ENCODE data around the gene AXIN1. TPM values are rescaled to one million over a fixed set of nuclear protein-coding genes. Genes with fewer than 3 reads are reported as not detected.

AXIN1 gene
- total RNA-seq, 1 experiment from 2014 or later = 50.3 TPM

DNA sequence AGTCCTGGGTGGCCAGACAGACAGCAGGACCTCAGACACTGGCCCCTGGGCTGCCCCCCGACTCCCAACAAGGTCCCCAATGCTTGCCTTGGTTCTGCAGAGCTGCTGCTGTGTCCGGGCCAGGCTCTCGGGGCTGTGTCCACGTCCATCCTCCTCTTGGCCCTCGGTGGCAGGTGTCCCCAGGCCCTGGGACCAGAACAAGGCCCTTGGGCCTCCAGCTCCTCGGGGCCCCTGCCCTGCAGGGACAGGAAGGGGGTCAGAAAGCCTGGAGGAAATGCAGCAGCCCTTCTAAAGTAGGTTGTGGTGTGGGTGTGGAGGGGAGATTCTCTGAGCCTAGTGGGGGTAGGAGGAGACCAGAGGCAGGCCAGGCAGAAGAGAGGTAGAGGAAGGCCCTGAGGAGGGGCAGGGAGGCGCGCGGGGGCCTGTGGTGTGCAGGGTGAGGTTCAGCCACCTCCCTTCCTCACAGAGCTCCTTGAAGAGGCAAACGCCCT is 2.5 kb upstream of the AXIN1 start:
- Mint-ChIP-seq H3K36me3 (peaks cover 6% of the 10 kb centered on the region; the same call in 1 of the 2 replicates), H3K27me3 (ENCODE audit: low read depth) (no peaks in the 10 kb centered on the region; the same call in 1 of the 2 replicates), H3K27ac (no peak overlapping the region), H3K4me3 (no peak overlapping the region), H3K4me1 (peaks cover 6% of the 10 kb centered on the region), H3K9me3 (no peaks in the 10 kb centered on the region)
- no peak for ATAC-seq
- POLR2A ChIA-PET = no interaction called here
- CTCF ChIA-PET = interaction anchor here (0.6 to 1.2 kb wide), 3 partner anchors 228 to 359 kb away, joined by 3 to 4 read pairs (median 3); no protein-coding TSS in a partner anchor
- TF ChIP-seq NFATC4 (CRISPR knock-in tag; IDR thresholded peaks at IDR 0.05) (no peak), ZNF121 (CRISPR knock-in tag; IDR thresholded peaks at IDR 0.05) (no peak), PREB (CRISPR knock-in tag; IDR thresholded peaks at IDR 0.05; ENCODE audit: borderline replicate concordance) (no peak), IRF2 (CRISPR knock-in tag; IDR thresholded peaks at IDR 0.05; ENCODE audit: borderline replicate concordance, low read depth) (no peak), RORB (CRISPR knock-in tag; IDR thresholded peaks at IDR 0.05) (no peak), TCF7 (CRISPR knock-in tag; IDR thresholded peaks at IDR 0.05; ENCODE audit: low read depth) (no peak)
- DNase-seq (ENCODE audit: low spot score) = no peak

GRCh38 chr16:354291-354881 is 1.9 kb upstream of the AXIN1 start:
- H3K36me3 Mint-ChIP-seq = peaks cover 6% of the 10 kb centered on the region; the same call in 1 of the 2 replicates
- ChIA-PET POLR2A (no interaction called here), CTCF (interaction anchor here (0.6 to 1.2 kb wide), 4 partner anchors 8 to 359 kb away, joined by 3 to 4 read pairs (median 4); no protein-coding TSS in a partner anchor)
- peak overlapping the region; percentile 42; the same call in 1 of the 2 replicates for H3K4me3 Mint-ChIP-seq
- DNase-seq (ENCODE audit: low spot score) (no peak), ATAC-seq (no peak)
- peaks cover 6% of the 10 kb centered on the region for H3K4me1 Mint-ChIP-seq
- no peaks in the 10 kb centered on the region for H3K9me3 Mint-ChIP-seq
- H3K27ac Mint-ChIP-seq = no peak overlapping the region
- TF ChIP-seq, protein P1, sequence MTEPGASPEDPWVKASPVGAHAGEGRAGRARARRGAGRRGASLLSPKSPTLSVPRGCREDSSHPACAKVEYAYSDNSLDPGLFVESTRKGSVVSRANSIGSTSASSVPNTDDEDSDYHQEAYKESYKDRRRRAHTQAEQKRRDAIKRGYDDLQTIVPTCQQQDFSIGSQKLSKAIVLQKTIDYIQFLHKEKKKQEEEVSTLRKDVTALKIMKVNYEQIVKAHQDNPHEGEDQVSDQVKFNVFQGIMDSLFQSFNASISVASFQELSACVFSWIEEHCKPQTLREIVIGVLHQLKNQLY (CRISPR knock-in tag; IDR thresholded peaks at IDR 0.05) = no peak
- no peaks in the 10 kb centered on the region; the same call in 1 of the 2 replicates for H3K27me3 Mint-ChIP-seq (ENCODE audit: low read depth)

DNA sequence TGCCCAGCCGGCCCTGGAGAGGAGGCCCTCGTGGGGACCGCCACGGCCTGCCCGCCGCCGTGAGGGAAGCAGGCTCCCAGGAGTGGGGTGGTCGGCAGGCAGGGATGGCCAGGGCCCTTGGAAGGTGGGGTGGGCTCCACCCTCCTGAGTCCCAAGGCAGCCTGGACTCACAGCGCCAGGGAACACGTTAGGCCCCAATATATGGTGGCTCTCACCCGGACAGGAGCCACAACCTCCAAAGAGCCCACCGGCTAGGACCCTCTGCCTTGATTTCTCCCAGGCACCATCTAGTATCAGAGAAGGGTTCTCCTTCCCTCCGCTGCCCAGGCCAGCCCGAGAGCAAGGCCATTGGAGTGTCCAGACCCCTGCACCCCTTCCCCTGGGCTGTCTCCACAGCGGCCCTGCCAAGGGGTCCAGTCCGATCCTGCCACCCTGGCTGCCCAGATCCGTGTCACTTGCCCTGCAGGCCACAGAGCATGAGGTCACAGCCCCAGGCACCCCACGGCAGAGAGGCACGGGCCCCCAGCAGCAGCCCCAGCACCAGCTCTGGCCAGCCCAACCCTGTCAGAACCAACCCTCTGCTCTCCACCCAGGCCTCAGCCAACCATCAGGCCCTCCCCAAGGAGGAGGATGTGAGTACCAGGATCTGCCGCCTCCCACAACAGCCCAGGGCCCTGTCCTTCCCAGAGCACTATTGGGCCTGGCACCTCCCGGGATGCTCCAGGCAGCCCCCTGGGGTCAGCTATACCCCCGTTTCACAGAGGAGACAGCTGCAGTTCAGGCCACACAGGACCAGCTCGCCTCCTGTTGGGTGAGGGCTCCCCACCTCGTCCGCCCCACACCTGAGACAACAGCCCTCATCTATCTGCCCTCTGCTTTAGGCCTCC is 1.1 kb upstream of the AXIN1 start:
- ATAC-seq = peak; percentile 4
- CTCF ChIA-PET = interaction anchor here (0.6 to 2.8 kb wide), 66 partner anchors 9 to 616 kb away, joined by 3 to 42 read pairs (median 5); partner anchors contain the start of genes ARHGDIG, FAM234A, HBM and LUC7L
- peaks cover 6% of the 10 kb centered on the region for H3K4me1 Mint-ChIP-seq
- TF ChIP-seq CDX4 (CRISPR knock-in tag; IDR thresholded peaks at IDR 0.05; ENCODE audit: borderline replicate concordance) = no peak
- no peak for TF ChIP-seq CREM (CRISPR knock-in tag; IDR thresholded peaks at IDR 0.05)
- TF ChIP-seq, protein P2, sequence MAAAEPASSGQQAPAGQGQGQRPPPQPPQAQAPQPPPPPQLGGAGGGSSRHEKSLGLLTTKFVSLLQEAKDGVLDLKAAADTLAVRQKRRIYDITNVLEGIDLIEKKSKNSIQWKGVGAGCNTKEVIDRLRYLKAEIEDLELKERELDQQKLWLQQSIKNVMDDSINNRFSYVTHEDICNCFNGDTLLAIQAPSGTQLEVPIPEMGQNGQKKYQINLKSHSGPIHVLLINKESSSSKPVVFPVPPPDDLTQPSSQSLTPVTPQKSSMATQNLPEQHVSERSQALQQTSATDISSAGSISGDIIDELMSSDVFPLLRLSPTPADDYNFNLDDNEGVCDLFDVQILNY (CRISPR knock-in tag; IDR thresholded peaks at IDR 0.05) = no peak
- TF ChIP-seq SP1 (CRISPR knock-in tag; conservative IDR thresholded peaks at IDR 0.05) = no peak
- no peak for TF ChIP-seq OVOL2 (CRISPR knock-in tag; IDR thresholded peaks at IDR 0.05; ENCODE audit: borderline replicate concordance)
- TF ChIP-seq TCF7 (CRISPR knock-in tag; IDR thresholded peaks at IDR 0.05; ENCODE audit: low read depth) = no peak
- no peak for TF ChIP-seq ZNF396 (CRISPR knock-in tag; IDR thresholded peaks at IDR 0.05; ENCODE audit: borderline replicate concordance)
- no peak for TF ChIP-seq ARID4B (CRISPR knock-in tag; IDR thresholded peaks at IDR 0.05; ENCODE audit: borderline replicate concordance)
- TF ChIP-seq, protein P3, sequence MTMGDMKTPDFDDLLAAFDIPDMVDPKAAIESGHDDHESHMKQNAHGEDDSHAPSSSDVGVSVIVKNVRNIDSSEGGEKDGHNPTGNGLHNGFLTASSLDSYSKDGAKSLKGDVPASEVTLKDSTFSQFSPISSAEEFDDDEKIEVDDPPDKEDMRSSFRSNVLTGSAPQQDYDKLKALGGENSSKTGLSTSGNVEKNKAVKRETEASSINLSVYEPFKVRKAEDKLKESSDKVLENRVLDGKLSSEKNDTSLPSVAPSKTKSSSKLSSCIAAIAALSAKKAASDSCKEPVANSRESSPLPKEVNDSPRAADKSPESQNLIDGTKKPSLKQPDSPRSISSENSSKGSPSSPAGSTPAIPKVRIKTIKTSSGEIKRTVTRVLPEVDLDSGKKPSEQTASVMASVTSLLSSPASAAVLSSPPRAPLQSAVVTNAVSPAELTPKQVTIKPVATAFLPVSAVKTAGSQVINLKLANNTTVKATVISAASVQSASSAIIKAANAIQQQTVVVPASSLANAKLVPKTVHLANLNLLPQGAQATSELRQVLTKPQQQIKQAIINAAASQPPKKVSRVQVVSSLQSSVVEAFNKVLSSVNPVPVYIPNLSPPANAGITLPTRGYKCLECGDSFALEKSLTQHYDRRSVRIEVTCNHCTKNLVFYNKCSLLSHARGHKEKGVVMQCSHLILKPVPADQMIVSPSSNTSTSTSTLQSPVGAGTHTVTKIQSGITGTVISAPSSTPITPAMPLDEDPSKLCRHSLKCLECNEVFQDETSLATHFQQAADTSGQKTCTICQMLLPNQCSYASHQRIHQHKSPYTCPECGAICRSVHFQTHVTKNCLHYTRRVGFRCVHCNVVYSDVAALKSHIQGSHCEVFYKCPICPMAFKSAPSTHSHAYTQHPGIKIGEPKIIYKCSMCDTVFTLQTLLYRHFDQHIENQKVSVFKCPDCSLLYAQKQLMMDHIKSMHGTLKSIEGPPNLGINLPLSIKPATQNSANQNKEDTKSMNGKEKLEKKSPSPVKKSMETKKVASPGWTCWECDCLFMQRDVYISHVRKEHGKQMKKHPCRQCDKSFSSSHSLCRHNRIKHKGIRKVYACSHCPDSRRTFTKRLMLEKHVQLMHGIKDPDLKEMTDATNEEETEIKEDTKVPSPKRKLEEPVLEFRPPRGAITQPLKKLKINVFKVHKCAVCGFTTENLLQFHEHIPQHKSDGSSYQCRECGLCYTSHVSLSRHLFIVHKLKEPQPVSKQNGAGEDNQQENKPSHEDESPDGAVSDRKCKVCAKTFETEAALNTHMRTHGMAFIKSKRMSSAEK (CRISPR knock-in tag; IDR thresholded peaks at IDR 0.05; ENCODE audit: borderline replicate concordance) = no peak
- no peak for TF ChIP-seq TP53 (CRISPR knock-in tag; IDR thresholded peaks at IDR 0.05)

More for the DNA sequence above, 1.1 kb upstream of the AXIN1 start:
- Mint-ChIP-seq H3K4me3 (peak overlapping the region; percentile 55), H3K27ac (no peak overlapping the region), H3K27me3 (ENCODE audit: low read depth) (no peaks in the 10 kb centered on the region; the same call in 1 of the 2 replicates), H3K9me3 (no peaks in the 10 kb centered on the region), H3K36me3 (peaks cover 6% of the 10 kb centered on the region; the same call in 1 of the 2 replicates)
- POLR2A ChIA-PET = interaction anchor here (1.0 to 1.2 kb wide), 3 partner anchors 16 to 300 kb away, joined by 3 to 5 read pairs (median 4); partner anchors contain the start of genes POLR3K and SNRNP25
- no peak for DNase-seq (ENCODE audit: low spot score)

Measured in WTC11 (cell line).